CD4-positive, alpha-beta T cell treated with Interleukin-17A for 4 hours (primary cell): ENCODE data around the gene MPPED1.

Source experiments
- DNase-seq: peaks from one replicate; pipeline ENCODE4 v3.0.0-alpha.2; 2020; ENCODE audit warnings: mixed read lengths

Gene MPPED1, protein sequence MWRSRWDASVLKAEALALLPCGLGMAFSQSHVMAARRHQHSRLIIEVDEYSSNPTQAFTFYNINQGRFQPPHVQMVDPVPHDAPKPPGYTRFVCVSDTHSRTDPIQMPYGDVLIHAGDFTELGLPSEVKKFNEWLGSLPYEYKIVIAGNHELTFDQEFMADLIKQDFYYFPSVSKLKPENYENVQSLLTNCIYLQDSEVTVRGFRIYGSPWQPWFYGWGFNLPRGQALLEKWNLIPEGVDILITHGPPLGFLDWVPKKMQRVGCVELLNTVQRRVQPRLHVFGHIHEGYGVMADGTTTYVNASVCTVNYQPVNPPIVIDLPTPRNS

DNA sequence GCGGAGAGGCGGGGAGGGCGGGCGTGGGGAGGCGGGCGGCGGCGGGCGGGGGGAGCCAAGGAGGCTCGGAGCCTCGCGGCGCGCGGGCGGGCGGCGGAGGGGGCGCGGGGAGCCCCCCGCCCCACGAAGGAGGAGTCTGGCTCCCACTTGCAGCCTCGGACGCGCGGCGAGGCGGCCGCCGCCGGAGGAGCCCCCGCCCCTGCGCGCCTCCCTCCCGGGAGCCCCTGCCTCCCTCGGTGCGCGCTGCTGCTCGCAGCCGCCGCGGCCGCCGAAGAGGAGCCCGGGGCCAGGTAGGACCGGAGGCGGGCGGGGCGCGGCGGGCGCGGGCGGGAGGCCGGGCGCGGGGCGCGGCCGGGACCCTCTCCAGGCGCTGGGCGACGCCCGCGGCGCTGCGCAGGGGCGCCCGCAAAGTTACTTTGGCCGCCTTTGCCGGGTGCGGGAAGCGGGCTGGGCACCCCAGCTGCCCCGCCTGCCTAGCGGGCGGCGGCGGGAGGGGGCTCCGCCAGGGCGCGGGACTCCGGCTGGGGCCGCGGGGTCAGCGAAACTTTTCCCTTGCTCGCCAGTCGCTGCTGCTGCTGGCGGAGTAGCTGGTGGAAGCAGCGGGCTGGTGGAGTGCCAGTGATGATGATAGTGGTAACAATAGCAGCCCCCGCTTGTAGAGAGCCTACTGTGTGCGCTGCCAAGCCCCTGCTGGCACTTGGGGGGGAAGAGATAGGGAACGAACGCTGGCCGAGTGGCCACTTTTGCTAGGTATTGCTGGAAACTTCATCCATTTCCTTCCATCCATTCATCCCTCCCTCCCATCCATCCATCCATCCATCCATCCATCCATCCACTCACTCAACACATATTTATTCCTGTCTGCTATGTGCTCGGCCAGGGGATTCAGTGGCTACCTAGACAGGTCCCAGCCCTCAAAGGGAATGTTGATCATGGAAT, at the start of gene MPPED1:
TSS of gene MPPED1 (plus strand) at position 146 of the 939 bp plus-strand sequence. CDS start 12,972 bp downstream, outside the sequence.
- DNase-seq: no peak

- no peak for DNase-seq
These were observed 48.3 kb upstream of the MPPED1 start for GRCh38 chr22:43363315-43364168.

DNA sequence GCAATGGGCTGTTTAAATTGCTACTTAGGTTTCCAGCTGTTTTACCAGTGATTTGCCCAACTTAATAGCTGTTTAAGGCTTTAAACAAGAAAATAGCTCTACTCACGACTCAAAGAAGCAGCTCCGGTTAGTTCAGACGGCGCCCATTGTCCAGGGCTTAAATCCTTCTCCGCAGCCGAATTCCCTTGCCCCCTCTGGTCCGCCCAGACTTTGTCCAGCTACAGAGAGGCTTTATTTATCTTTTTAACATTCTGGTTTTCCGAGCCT, 47.7 kb upstream of the MPPED1 start:
- no peak for DNase-seq

DNA sequence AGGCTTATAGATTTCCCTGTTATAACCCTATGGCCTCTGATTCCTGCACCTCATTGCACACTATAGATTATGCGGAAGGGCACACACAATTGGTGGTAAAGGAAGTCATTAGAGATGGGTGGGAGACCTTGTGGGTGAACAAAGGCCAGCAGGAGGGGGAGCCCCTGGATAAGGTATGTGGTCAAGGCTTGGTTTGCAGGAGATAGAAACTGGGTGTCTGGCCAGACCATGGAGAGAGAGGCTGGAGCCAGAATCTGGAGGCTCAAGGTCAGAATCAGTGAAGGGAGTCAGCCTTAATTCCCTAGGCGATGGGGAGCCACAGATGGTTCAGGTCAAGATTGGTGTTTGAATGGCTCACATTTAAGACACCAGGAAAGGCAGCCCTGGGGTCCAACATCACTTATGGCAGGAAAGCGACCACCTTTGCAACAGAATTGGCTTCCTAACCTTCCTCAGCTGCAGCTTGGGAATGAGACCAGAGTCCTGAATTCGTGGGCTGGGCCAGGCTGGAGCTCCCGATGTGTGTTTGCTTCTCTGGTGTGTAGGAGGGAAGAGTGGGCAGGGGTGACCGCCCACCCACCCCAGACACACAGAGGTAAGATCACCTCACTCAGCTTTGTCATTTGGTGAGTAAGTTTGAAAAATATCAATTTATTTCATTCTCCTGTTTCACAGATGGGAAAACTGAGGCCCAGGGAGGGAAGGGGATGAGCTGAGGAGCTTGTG, 45.9 kb upstream of the MPPED1 start:
- DNase-seq: no peak

GRCh38 chr22:43370036-43370435, 41.8 kb upstream of the MPPED1 start:
- DNase-seq: no peak

- no peak for DNase-seq
These were observed 35.8 kb upstream of the MPPED1 start for GRCh38 chr22:43375951-43376455.

DNA sequence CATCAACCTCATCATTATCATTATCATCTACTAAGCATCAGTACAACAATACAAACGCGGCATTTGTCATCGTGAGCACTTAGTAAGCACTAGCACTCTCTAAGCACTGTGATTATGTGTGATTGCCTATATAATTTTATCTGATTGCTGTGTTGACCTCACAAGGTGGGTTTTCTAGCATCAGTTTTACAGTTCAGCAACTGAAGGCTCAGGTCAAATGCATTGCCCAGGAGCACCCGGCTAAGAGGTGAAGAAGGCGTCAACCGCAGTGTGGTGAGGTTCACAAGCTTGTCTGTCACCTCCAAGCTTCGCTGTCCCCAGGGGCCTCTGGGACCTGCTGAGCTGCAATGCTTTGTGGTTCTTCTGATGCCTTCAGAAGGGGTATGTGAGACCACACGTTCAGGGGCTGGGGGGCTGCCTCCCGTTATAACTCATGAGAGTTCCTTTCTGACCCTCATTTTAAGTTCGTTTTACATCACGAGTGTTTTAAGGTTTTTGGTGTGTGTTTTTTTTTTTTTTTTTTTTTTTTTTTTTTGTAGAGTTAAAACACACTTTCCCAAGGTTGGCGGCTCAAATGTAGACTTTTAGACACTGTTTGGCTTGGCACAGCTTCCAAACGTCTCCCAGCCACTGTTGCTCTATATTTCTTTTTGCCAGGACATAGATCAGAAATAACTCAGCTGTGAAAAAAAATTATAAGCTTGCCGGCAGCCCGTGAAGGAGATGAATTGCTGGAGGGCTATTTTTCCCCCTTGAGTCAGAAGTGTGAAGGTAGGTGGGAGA, 34.9 kb upstream of the MPPED1 start:
- DNase-seq: peak; percentile 14

DNA sequence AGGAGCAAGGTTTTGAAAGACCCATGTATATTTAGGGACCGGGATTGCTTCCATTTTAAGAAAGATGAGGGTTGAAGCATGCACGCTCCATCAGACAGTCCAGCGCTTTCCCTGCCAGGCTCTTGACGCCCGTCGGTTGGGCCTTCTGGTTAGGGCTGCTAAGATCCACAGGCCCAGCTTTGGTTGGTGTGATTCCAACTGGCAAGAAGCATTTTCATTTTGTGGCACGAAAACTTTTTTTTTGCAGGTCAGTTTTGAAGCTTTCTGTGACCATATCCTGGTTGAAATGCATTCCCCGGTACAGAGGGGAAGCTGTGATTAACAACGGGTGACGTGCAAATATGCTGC, 34.3 kb upstream of the MPPED1 start:
- DNase-seq: no peak

- no peak for DNase-seq
These were observed 33.7 kb upstream of the MPPED1 start for GRCh38 chr22:43377896-43378704.

DNA sequence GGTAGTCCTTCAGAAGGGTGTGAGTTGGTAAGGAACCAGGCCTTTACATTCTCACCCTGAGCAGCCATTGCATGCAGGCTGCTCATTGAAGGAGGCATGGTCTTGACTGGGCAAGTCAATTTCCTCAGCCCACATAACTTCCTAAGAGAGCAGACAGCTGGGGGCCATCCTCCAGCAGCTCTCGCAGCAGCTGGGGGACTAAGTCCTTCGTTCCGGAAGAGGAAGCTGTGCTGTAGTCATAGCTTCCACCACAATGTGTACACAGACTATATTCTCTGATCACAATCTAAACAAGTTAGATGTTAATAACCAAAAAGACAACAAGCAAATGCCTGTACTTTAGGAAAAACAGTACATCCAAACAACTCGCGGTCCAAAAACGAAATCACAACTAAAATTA, 30.1 kb upstream of the MPPED1 start:
- no peak for DNase-seq

DNA sequence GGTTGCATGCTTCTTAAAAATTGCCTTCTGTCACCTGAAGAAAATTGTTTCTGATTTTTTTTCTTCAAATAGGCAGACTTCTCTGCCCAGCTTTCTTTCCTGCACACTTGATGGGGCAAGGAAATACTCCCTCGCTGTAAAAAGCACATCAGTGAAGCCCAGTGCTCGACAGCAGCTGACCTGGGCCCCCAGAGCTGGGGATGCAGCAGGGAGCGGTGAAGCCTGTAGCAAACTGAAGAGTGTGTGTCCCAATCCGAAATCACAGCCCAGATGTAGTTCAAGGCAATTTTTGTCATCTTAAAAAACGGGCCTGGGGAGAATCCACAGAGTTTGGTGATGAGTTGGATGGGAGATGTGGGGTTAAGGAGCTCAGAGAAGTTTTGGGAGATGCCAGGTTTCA, 27.0 kb upstream of the MPPED1 start:
- DNase-seq: no peak

- peak; percentile 79 for DNase-seq
These were observed 25.8 kb upstream of the MPPED1 start for GRCh38 chr22:43385770-43386641.

- DNase-seq: no peak
These were observed 24.0 kb upstream of the MPPED1 start for GRCh38 chr22:43387815-43388214.

DNA sequence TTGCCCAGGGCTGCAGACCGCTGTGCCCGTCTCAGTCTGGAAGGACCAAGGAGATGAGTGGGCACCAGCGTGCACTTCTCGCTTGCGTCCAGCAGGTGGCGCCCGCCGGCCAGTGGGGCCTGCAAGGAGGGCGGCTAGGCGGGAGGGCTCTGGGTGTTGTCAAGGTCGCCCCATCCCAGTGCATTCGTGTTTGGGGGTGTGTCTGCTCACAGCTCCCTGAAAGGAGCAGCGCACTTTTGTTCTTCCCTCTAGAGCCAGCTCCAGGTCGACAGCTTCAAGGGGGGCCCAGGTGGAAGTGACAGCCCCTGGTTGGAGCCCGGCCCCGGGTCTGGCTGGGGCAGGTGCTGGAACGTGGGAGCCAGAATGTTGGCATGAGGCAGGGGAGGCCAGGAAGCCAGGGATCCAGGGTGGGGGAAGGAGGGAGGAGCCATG, 23.4 kb upstream of the MPPED1 start:
- DNase-seq: peak; percentile 76

DNA sequence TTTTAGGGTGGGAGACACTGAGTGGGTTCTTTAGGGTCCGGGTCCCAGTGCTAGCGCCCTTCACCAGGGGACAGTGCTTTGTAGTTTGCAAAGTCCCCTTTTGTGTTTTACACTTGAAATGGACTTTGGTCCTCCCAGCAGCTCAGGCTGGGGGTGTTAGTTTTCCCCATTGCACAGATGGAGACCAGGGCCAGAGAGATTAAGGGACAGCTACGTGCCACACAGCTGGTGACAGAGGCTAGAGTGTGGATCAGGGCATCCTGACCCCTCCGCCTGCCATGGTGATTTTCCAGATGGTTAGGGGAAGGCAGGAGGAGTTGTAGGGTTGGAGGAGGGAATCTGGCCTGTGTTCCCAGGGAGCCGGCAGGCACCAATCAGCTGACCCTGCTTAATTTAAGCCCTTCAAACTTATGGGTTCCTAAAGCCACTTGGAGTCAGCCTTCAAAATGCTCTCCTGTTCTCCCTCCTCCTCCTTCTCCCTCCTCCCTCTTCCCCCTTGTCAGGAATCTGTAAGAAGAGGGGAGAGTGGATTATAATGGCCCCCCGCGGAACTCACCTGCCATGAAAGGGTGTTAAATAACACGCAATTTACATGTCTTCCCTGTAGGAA, 22.5 kb upstream of the MPPED1 start:
- no peak for DNase-seq

GRCh38 chr22:43390166-43390565, 21.6 kb upstream of the MPPED1 start:
- no peak for DNase-seq

DNA sequence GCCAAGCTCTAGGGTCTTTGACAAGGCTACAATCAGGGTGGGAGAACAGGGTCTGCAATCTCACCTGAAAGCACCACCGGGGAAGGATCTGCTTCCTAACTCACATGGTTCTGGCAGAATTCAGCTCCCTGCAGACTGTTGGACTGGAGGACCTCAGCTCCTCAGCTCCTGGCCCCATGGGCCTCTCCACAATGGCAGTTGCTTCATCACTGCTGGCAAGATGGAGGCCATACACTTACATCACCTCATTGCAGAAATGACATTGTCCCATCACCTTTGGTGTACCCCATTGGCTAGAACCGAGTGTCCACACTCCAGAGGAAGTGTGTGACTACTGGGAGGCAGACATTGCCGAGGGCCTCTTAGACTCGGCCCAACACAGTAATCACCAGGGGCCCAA, 20.9 kb upstream of the MPPED1 start:
- DNase-seq: no peak

GRCh38 chr22:43391306-43391705, 20.5 kb upstream of the MPPED1 start:
- no peak for DNase-seq

- no peak for DNase-seq
These were observed 19.3 kb upstream of the MPPED1 start for GRCh38 chr22:43392385-43392989.
